MG63 (cell line): ENCODE measurements around the gene BUD13. TPM values are rescaled to one million over a fixed set of nuclear protein-coding genes. Genes with fewer than 3 reads are reported as not detected.

ENCODE experiments used
- DNase-seq: peaks from one replicate; pipeline ENCODE4 v3.0.0-alpha.2; 2020
- H3K27me3 ChIP-seq: fragments of 250-450 bp; sonication (Bioruptor Pico); 2 replicates; pipeline ENCODE4 v1.5.1; 2020; ENCODE audit warnings: mild to moderate bottlenecking, moderate library complexity
- H3K36me3 ChIP-seq: fragments of 250-450 bp; sonication (Bioruptor Pico); 2 replicates; pipeline ENCODE4 v1.5.1; 2020; ENCODE audit warnings: mild to moderate bottlenecking, moderate library complexity
- H3K4me3 ChIP-seq: fragments of 250-450 bp; sonication (Bioruptor Pico); 2 replicates; pipeline ENCODE4 v1.5.1; 2020; ENCODE audit warnings: mild to moderate bottlenecking, moderate library complexity
- H3K9me3 ChIP-seq: fragments of 250-450 bp; sonication (Bioruptor Pico); 2 replicates; pipeline ENCODE4 v1.5.1; 2020; ENCODE audit warnings: mild to moderate bottlenecking, moderate library complexity
- total RNA-seq: library from RNA; depleted of rRNA; stranded (reverse); fragments of >200 nt; shearing (Covaris generic); gene quantifications from 2 replicates; pipeline ENCODE4 v1.2.3, GENCODE V29; 2014; ENCODE audit warnings: low replicate concordance; rRNA removed

The BUD13 gene
- total RNA-seq, 1 experiment from 2014 or later = 22.9 TPM

DNA sequence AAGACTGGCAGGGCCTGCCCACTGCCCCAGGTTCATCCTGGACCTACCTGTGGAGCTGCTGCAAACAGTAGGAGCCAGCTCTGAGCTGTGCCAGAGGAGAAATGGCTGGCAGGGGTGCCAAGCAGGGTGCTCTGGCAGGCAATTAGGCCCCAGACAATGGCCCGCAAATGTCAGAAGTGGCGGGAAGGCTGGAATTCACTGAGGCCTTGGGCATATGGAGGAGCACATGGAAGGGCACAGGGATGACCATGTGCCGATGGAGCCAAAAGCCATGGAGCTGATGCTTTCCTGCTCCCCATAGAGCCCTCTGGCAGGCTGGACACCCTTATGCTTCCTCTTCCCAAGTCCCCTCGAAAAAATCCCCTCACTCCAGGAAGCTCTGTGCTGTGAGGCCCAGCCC lies 62.0 kb downstream of the BUD13 start:
- no peaks in the 10 kb centered on the region for H3K36me3 ChIP-seq
- H3K4me3 ChIP-seq = no peak overlapping the region
- no peak for DNase-seq
- H3K27me3 ChIP-seq = no peaks in the 10 kb centered on the region
- no peaks in the 10 kb centered on the region for H3K9me3 ChIP-seq

DNA sequence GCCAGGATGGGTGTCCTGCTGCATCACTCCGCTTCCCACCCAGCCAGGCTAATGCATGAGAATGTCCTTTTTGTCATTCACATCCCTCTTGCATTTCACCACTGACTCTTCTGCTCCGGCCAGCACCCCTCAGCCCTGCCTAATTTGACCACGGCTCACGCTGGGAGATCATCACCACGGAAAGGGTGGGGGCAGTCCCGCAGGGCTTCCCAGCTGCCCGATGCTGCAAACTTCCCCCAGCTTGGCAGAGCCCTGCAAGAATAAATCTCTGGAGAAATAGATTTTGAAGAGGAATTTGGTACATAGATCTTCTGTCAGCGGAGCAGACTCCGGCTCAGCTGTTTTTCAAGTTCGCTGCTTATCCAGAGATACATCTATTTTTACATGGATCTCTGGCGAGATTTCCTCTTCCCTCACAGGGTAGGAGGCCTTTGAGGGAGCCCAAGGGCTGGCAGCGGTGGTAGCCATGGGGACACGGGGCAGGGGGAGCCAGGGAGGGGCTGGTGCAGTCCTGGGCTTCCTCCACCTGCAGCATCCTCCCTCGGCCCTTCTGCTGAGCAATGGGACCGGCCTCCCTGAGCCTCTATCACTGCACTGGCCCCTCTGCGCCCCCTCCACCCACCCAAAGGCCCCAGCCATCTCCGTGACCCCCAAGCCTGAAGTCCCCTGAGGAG lies 62.6 kb downstream of the BUD13 start:
- Histone ChIP-seq H3K36me3 (no peaks in the 10 kb centered on the region), H3K27me3 (no peaks in the 10 kb centered on the region), H3K4me3 (no peak overlapping the region), H3K9me3 (no peaks in the 10 kb centered on the region)
- DNase-seq = no peak

DNA sequence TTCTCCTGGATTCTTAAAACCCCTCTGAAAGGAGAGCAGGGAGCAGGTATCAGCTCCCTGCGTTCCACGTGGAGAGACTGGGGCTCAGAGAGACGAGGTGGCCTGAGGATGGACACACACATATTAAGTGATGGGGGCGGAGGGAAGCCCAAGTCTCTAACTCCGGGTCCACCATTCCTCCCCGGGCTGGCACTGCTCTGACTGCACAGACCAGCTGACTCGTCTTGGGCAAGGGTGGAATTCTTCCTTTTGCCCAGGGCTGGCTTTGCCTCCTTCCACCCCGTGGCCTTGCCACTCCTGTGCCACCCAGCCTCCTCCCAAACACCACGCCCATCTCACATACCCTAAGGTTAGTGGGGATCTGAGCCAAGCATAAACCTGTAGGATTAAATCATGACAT lies 65.0 kb downstream of the BUD13 start:
- Histone ChIP-seq H3K9me3 (no peaks in the 10 kb centered on the region), H3K36me3 (no peaks in the 10 kb centered on the region), H3K27me3 (no peaks in the 10 kb centered on the region), H3K4me3 (no peak overlapping the region)
- no peak for DNase-seq

DNA sequence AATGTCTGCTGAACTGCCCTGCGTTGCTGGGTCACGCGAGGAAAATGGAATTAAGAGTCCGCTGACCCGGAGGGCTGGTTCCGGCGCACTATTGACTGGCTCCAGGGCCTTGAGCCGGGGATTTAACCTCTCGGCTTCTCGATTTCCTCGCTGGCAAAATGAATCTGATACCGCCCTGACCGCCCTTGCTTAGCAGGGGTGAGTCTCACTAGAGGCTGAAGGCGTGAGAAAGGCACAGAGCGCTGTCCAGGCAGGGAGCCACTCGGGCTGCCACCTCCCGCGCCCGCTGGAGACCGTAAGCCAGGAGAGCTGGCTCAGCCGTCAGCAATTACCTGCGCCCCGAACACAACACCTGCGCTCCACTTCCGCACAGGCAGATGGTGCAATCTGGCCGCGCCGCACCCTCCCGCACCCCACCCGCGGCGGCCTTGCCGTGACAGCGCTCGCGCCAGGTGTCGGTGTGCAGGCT lies 65.6 kb downstream of the BUD13 start:
- DNase-seq = no peak

DNA sequence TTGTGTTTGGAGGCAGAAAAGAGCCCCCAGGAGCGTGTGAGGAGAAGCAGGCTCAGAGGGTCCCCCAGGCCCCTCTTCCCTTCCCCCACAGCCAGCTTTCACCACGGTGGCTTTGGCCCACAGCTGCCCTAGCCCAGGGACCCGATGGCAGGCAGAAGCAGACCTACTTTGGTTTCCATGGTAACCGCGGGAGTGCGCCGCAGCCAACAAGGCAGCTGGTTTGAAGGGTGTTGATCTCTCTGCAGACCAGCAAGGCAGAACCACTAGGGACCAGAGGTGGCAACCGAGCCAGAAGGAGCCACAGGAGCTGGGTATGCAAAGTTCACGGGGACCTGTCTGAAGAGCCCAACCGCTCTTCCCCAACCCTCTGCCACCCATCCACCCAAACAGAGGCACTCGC lies 69.4 kb downstream of the BUD13 start:
- Histone ChIP-seq H3K4me3 (no peak overlapping the region), H3K36me3 (no peaks in the 10 kb centered on the region), H3K9me3 (no peaks in the 10 kb centered on the region), H3K27me3 (no peaks in the 10 kb centered on the region)
- DNase-seq = no peak

More for the DNA sequence above, 65.6 kb downstream of the BUD13 start:
- no peaks in the 10 kb centered on the region for H3K27me3 ChIP-seq
- no peak overlapping the region for H3K4me3 ChIP-seq
- no peaks in the 10 kb centered on the region for H3K9me3 ChIP-seq
- no peaks in the 10 kb centered on the region for H3K36me3 ChIP-seq

DNA sequence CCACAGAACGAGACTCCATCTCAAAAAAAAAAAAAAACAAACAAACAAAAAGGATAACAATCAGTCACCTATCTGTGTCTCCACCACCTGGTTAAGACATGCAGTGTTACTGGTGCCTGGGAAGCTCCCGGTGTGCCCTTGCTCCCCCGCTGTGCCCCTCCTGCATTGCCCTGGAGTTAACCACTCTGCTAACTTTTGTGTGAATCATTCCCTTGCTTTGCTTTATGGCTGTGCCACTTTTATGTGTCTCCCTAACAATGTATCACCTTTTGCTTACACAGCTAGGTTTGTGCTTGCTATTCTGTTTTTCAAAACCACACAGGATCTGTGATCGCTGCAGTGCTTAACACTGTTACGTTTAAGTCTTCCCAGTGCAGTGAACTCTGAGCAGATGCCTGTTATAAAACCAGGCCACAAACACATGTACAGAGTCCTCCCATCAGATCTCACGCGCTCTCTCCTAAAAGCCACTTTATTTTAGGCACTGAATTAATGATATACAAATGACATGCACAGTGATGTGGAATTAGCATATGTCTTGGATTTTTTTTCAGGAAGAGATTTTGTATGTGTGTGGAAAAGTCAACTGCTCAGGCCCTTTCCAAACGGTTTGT lies 69.9 kb downstream of the BUD13 start:
- no peaks in the 10 kb centered on the region for H3K9me3 ChIP-seq
- H3K36me3 ChIP-seq = no peaks in the 10 kb centered on the region
- no peak for DNase-seq
- no peak overlapping the region for H3K4me3 ChIP-seq
- H3K27me3 ChIP-seq = no peaks in the 10 kb centered on the region

DNA sequence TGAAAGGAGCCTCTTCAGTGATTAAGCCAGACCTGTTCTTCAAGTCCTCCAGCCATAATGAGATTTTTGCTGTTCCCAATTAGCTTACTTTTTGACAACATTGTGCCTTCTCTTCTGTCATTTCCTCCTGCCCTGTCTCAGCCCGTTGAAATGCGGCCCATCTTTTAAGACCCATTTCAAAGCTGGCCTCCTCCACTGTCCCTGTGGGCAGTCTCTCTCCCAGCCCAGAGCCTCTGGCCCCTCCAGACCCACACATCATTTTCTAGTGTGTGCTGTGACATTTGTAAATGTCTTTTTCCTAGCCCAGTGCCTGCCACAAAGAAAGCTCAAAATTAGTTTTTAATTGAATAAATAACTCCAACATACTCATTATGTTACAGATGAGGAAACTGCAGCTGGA lies 70.9 kb downstream of the BUD13 start:
- H3K27me3 ChIP-seq = no peaks in the 10 kb centered on the region
- no peaks in the 10 kb centered on the region for H3K9me3 ChIP-seq
- no peak overlapping the region for H3K4me3 ChIP-seq
- no peaks in the 10 kb centered on the region for H3K36me3 ChIP-seq
- no peak for DNase-seq

DNA sequence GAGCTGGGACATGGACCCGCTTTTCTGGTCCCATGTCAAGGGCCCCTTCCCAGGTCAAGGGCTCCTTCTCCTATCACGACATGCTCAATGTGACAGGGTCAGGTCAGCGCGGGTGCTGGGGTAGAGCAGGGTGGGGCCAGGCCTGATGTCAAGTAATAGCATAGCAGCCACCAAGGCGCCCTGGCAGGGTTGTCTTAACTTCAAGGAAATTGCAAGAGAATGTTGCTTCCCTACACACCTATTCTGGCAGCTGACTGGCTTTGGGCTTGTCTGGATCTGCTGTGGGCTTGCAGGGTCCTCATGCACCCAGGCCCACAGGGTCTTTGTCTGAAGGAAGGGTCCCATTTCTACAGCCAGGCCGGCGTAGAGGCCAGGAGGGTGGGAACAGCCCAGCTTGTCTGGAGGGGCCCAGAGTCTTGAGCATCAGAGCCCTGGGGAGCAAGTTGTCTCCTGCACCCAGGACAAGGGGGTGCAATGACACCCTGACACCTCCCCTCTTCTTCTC lies 71.4 kb downstream of the BUD13 start:
- H3K4me3 ChIP-seq = no peak overlapping the region
- no peaks in the 10 kb centered on the region for H3K27me3 ChIP-seq
- H3K9me3 ChIP-seq = no peaks in the 10 kb centered on the region
- no peaks in the 10 kb centered on the region for H3K36me3 ChIP-seq
- DNase-seq = no peak

DNA sequence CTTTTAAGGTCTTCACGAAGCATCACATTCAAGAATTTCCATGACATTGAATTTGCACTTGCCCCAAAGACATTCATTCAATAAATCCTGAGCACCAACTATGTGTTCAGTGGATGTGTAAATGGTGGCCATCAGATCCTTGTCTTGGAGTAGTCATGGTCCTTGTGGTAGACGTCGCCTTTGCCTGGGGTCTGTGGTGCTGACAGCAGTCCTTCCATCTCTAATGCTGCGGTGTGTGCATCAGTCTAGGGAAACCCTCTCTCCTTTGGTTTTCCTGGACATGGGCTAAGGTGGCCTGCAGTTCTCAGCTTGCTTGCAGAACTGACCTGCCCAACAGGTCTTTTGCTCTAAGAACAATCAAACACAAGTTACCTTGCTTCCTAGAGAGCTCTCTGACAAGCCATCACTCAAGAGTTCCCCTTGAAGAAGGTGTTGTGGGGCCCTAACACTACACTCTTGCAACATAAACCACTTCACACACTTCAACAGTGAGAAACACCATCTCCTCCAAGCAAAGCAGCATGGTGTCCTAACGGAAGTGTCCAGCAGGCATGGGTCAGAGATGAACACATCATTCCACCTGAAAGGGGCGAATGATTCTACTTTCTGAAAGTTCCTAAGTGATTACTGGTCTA lies 72.1 kb downstream of the BUD13 start:
- Histone ChIP-seq H3K36me3 (no peaks in the 10 kb centered on the region), H3K4me3 (no peak overlapping the region), H3K27me3 (no peaks in the 10 kb centered on the region), H3K9me3 (no peaks in the 10 kb centered on the region)
- DNase-seq = no peak

Other genes starting within 250 kb of the BUD13 start
- gene ZPR1, start 15.0 kb upstream of the BUD13 start, total RNA-seq = 65.2 and 86.9 TPM in 2 replicates
- not detected in 2 replicates for gene APOA5, start 18.9 kb upstream of the BUD13 start, total RNA-seq
- gene APOA4, start 50.3 kb upstream of the BUD13 start, total RNA-seq = not detected in 2 replicates
- not detected in 2 replicates for gene APOC3, start 56.9 kb upstream of the BUD13 start, total RNA-seq
- gene APOA1, start 64.6 kb upstream of the BUD13 start, total RNA-seq = not detected in 2 replicates